ENCODE results near the gene ZNF592.

DNA sequence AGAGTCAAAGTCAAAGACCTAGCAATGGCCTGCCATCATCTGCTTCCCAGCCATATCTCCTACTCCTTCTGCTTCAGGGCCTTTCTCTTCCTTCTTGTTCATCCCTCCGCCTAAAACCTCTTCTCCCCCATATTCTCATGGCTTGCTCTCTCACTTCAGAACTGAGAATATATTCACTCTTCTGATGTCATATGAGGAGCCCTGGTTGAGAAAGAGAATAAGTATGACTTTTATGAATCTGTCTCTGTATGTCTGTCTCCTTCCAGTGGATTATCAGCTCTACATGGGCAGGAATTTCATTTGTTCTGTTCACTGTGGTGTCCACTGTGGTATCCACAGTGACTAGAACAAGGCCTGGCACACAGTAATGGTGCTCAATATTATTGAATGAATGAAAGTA, 11.8 kb downstream of the ZNF592 start:
- TF ChIP-seq, protein P1, sequence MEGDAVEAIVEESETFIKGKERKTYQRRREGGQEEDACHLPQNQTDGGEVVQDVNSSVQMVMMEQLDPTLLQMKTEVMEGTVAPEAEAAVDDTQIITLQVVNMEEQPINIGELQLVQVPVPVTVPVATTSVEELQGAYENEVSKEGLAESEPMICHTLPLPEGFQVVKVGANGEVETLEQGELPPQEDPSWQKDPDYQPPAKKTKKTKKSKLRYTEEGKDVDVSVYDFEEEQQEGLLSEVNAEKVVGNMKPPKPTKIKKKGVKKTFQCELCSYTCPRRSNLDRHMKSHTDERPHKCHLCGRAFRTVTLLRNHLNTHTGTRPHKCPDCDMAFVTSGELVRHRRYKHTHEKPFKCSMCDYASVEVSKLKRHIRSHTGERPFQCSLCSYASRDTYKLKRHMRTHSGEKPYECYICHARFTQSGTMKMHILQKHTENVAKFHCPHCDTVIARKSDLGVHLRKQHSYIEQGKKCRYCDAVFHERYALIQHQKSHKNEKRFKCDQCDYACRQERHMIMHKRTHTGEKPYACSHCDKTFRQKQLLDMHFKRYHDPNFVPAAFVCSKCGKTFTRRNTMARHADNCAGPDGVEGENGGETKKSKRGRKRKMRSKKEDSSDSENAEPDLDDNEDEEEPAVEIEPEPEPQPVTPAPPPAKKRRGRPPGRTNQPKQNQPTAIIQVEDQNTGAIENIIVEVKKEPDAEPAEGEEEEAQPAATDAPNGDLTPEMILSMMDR (IDR thresholded peaks at IDR 0.05 in 8 of 11, conservative IDR thresholded peaks at IDR 0.05 in 3 of 11) = no peak
- TF ChIP-seq POLR2A (IDR thresholded peaks at IDR 0.05) = no peak

Data from spleen (tissue), 7 donors.